Esophagus squamous epithelium (tissue), 5 donors: ENCODE data around the gene SMIM41. TPM values are rescaled to one million over a fixed set of nuclear protein-coding genes. Genes with fewer than 3 reads are reported as not detected.
A peak's percentile ranks its signal among the peaks of the same experiment; 100 is the strongest.

Experiments
- DNase-seq: peaks from one replicate; lab custom pipeline; 2025; lab: John Stamatoyannopoulos, UW
- H3K27ac ChIP-seq, 4 donors: fragments of 200-600 bp; sonication (generic); one replicate each; pipeline ENCODE4 v1.5.1; 2016 to 2019; ENCODE audit warnings: mild to moderate bottlenecking in 1 of 4
- H3K27me3 ChIP-seq, 4 donors: fragments of 200-600 bp; sonication (generic); 1 replicate in 3 of 4; 2 replicates in 1 of 4; pipeline versions ENCODE4 v1.5.1 to v1.6.0; 2017 to 2021; ENCODE audit warnings: antibody characterized with exemption in 1 of 4
- H3K36me3 ChIP-seq, 3 donors: fragments of 200-600 bp; sonication (generic); one replicate each; pipeline ENCODE4 v1.5.1; 2016 to 2019
- H3K4me1 ChIP-seq, 3 donors: fragments of 200-600 bp; sonication (generic); one replicate each; pipeline ENCODE4 v1.5.1; 2017 to 2019
- H3K4me3 ChIP-seq, 4 donors: fragments of 200-600 bp; sonication (generic); 1 replicate in 3 of 4; 2 replicates in 1 of 4; pipeline ENCODE4 v1.5.1; 2016 to 2019; ENCODE audit warnings: mild to moderate bottlenecking in 2 of 4, moderate library complexity in 1 of 4
- H3K9me3 ChIP-seq, 3 donors: fragments of 200-600 bp; sonication (generic); one replicate each; pipeline ENCODE4 v1.5.1; 2016 to 2019
- POLR2A ChIP-seq, 4 donors: fragments of 450-650 bp; IDR thresholded peaks; one replicate each; pipeline ENCODE4 v1.6.1; 2017; ENCODE audit warnings: antibody characterized with exemption in 4 of 4, mild to moderate bottlenecking in 4 of 4, moderate library complexity in 3 of 4
- WGBS, 2 donors: methylation state at CpG; one replicate each; pipeline ENCODE4 v1.1.5; 2018; 5-methylcytosine and 5-hydroxymethylcytosine counted together
- intact Hi-C: fragments of 100-400 bp; cut with DNase I; formaldehyde crosslinking; loops from one replicate; pipeline ENCODE4 v1.15.0; 2022
- total RNA-seq, 4 donors: library from RNA; depleted of rRNA; stranded (reverse); fragments of >200 nt; gene quantifications; one replicate each; pipeline ENCODE4 v1.1.0, GENCODE V29; 2016
- TF ChIP-seq, protein P1 (sequence below), 6 experiments: fragments of 450-650 bp in 4 of 6; fragments of 200-600 bp in 2 of 6; sonication (generic) in 2 of 6; IDR thresholded peaks; one replicate each; pipeline ENCODE4 v1.5.1; 2016 to 2019; ENCODE audit warnings: antibody characterized with exemption in 6 of 6, mild to moderate bottlenecking in 4 of 6, moderate library complexity in 4 of 6
- donor health status: DM: yes; HTN: yes; CAD: no.

SMIM41 gene
- total RNA-seq, 4 donors from 2014 or later, result 0.50 to 5.7 (median 1.8) TPM; not detected in 1

DNA sequence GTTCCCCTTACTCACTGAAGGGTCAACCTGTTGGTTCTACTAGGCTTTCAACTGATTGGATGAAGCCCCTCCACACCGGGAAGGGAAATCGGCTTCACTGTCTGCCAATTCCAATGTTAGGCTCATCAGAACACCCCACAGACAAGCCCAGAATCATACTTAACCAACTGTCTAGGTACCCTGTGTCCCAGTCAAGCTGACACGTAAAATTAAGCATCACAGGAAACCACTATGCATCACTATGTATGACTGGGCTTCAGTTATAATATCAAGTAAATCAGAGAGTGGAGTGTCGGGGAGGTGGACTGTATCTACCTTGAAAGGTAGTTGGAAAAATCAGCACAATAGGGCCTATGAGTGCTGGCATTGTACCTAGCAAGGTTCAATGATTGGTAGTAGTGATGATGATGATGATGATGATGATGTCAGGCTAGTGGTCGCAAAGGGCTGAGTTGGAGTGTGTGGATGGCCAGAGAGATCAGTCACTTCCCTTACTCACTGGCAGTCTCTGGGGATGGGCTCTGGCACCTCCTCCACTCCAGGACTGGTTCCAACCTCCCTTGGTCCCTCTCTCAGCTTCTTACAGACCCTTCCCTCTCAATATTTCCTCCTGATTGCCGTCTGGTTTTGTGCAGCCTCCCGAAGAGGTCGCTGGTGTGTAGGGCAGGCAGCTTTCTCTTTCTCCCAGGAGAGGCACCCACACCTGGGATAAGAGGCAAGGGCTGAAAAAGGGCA is 13.0 kb upstream of the SMIM41 start:
- Histone ChIP-seq H3K9me3 (no peaks in the 10 kb centered on the region), H3K36me3 (peaks cover 0 to 1% (median 0%) of the 10 kb centered on the region in 3 donors), H3K4me3 (no peak overlapping the region), H3K27me3 (no peaks in the 10 kb centered on the region), H3K27ac (no peak overlapping the region), H3K4me1 (peaks cover 10 to 54% (median 20%) of the 10 kb centered on the region in 3 donors)
- no peak for TF ChIP-seq POLR2A (IDR thresholded peaks at IDR 0.05)
- TF ChIP-seq, protein P1, sequence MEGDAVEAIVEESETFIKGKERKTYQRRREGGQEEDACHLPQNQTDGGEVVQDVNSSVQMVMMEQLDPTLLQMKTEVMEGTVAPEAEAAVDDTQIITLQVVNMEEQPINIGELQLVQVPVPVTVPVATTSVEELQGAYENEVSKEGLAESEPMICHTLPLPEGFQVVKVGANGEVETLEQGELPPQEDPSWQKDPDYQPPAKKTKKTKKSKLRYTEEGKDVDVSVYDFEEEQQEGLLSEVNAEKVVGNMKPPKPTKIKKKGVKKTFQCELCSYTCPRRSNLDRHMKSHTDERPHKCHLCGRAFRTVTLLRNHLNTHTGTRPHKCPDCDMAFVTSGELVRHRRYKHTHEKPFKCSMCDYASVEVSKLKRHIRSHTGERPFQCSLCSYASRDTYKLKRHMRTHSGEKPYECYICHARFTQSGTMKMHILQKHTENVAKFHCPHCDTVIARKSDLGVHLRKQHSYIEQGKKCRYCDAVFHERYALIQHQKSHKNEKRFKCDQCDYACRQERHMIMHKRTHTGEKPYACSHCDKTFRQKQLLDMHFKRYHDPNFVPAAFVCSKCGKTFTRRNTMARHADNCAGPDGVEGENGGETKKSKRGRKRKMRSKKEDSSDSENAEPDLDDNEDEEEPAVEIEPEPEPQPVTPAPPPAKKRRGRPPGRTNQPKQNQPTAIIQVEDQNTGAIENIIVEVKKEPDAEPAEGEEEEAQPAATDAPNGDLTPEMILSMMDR (IDR thresholded peaks at IDR 0.05), result no peak
- DNase-seq, result no peak
- intact Hi-C loops, result no loop called here
- 74 to 90% methylated on average over 5 of the region's 8 CpGs for WGBS, 2 donors

DNA sequence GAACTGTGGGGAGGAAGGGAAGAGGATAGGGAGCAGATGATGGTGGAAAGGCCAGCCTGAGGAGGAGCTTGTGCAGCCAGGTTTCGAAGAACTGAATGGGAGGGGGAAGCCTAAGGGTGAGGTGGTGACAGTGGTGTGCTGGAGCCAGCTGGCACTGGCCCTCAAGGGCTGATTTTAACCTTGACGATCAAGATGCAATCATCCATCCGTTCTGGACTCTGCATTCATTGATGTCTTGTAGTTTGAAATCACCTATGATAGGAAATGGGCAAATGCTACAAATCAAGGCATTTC is 12.5 kb upstream of the SMIM41 start:
- Histone ChIP-seq H3K9me3 (no peaks in the 10 kb centered on the region), H3K27ac (no peak overlapping the region), H3K27me3 (no peaks in the 10 kb centered on the region), H3K36me3 (peaks cover 0 to 6% (median 0%) of the 10 kb centered on the region in 3 donors), H3K4me3 (no peak overlapping the region), H3K4me1 (peaks cover 10 to 54% (median 23%) of the 10 kb centered on the region in 3 donors)
- intact Hi-C loops, result no loop called here
- WGBS, 2 donors, result 49 to 54% methylated on average over 3 of the region's 3 CpGs
- DNase-seq, result no peak
- TF ChIP-seq, protein P1 (IDR thresholded peaks at IDR 0.05), result no peak
- no peak for TF ChIP-seq POLR2A (IDR thresholded peaks at IDR 0.05)

DNA sequence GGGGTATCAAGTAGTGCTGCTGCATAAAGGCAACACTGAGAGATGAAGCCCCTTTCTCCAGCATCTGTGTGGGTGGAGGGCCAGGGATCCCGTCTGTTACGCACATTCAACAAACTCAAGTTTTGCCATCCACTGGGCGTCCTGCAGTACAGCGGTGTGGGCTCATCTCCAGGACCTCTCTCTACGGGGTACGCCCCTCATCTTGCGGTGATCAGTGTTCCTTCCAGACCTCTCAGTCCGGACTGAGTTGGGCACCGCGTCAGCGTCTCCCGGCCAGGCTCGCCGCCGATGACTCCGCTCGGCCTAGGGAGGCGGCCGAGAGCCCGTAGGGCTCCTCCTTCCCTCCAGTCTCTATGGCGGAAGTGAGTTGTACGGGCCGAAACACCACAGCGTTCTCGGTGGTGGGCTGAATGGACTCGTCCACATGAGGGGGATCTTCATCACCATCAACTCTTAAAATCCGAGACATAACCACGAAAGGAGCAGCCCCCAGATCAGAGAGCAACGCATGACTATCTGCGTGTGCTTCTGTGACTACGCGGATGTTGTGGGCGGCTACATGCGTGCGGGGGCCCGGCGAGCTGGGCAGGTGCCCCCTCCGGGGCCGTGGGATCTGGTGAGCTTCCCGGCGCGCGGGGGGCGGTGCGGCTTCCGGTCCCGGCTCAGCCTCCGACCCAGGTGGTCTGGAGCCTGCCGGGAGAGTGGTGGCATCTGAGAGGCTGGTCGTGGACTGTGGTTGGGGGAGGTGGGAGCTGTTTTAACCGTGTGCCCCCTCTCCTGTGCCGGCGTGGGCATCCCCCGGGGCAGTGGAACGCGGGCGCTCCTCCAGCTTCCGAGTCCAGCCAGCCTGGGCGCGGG is 9.9 kb upstream of the SMIM41 start, which contains the start of gene ATG101:
Gene ATG101, plus strand, starts transcription at position 652 of the 858 bp plus-strand sequence. CDS start 3,673 bp downstream, outside the sequence.
- Histone ChIP-seq H3K9me3 (no peaks in the 10 kb centered on the region), H3K4me1 (peaks cover 10 to 54% (median 21%) of the 10 kb centered on the region in 3 donors), H3K27me3 (no peaks in the 10 kb centered on the region), H3K27ac (peak within 1 kb of the TSS; percentile 89 to 96 (median 92)), H3K36me3 (peaks cover 0 to 32% (median 0%) of the 10 kb centered on the region in 3 donors), H3K4me3 (peak within 1 kb of the TSS; percentile 74 to 99 (median 94))
- peak; percentile 50 for DNase-seq
- WGBS, 2 donors, result 0% methylated on average over 4 to 19 of the region's 60 CpGs
- intact Hi-C loops, result no loop called here
- peak in 2 of 4 donors; percentile 69 to 75 for TF ChIP-seq POLR2A (IDR thresholded peaks at IDR 0.05)
- TF ChIP-seq, protein P1 (IDR thresholded peaks at IDR 0.05), result peak; percentile 37 to 78 (median 55)

DNA sequence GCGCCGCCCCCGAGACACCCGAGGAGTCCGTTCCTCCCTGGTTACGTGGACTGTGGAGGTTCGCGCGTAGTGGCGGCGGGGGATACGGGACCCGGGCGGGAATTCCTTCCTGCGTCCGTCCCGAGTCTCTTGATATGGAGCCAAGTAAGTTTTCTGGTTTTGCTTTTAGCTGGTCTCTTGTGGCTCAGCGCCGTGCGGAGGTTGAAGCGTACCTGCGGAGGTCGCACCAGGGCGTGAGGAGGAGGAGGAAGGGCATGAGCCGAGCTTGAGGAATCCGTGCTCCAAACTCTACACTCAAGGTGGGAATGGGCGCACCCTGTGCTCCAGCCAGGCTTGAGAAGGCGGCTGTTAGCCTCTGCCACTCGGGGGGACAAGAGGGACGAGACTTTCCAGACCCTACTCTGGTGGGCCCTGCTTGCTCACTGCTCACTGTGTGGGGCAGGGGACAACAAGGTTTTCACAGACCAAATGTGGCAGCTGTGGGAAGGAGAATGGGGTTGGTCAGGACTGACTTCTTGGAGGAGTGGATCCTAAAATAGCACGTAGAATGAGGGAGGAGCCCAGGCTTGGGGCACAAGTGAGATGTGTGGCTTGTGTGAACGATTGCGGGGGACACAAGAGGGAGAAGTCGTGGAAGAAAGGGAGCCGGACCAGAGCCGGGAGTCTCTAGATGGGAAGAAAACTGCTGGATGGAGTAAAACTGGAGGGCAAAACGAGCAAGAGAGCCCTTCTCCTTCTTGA is 9.1 kb upstream of the SMIM41 start:
- peak overlapping the region; percentile 74 to 99 (median 94) for H3K4me3 ChIP-seq
- TF ChIP-seq, protein P1 (IDR thresholded peaks at IDR 0.05), result no peak
- no peak for TF ChIP-seq POLR2A (IDR thresholded peaks at IDR 0.05)
- WGBS, 2 donors, result 10 to 14% methylated on average over 7 to 12 of the region's 37 CpGs
- intact Hi-C loops, result no loop called here
- H3K9me3 ChIP-seq, result no peaks in the 10 kb centered on the region
- peaks cover 10 to 55% (median 21%) of the 10 kb centered on the region in 3 donors for H3K4me1 ChIP-seq
- DNase-seq, result no peak
- no peaks in the 10 kb centered on the region for H3K27me3 ChIP-seq
- peaks cover 0 to 40% (median 0%) of the 10 kb centered on the region in 3 donors for H3K36me3 ChIP-seq
- peak overlapping the region; percentile 89 to 96 (median 92) for H3K27ac ChIP-seq
